Lower lobe of right lung (tissue), 2 donors: ENCODE data around the gene C1orf94. TPM values are rescaled to one million over a fixed set of nuclear protein-coding genes. Genes with fewer than 3 reads are reported as not detected.

Experiments used
- ATAC-seq, 2 donors: fragments of 200-7000 bp; cut with Tn5 transposase; one replicate each; pipeline ENCODE4 v1.9.1; 2020 to 2022; ENCODE audit warnings: mild to moderate bottlenecking in 2 of 2, moderate library complexity in 2 of 2
- DNase-seq: peaks from one replicate; pipeline ENCODE4 v3.0.0-alpha.2; 2020
- H3K27ac ChIP-seq: fragments of 200-600 bp; one replicate; pipeline ENCODE4 v1.8.0; 2022
- H3K27me3 ChIP-seq: fragments of 200-600 bp; one replicate; pipeline ENCODE4 v1.8.0; 2022; ENCODE audit warnings: low read depth
- H3K36me3 ChIP-seq: fragments of 200-600 bp; one replicate; pipeline ENCODE4 v1.8.0; 2022; ENCODE audit warnings: mild to moderate bottlenecking
- H3K4me1 ChIP-seq: fragments of 200-600 bp; one replicate; pipeline ENCODE4 v1.8.0; 2022
- H3K4me3 ChIP-seq: fragments of 200-600 bp; one replicate; pipeline ENCODE4 v1.8.0; 2022; ENCODE audit warnings: mild to moderate bottlenecking
- H3K9me3 ChIP-seq: fragments of 200-600 bp; one replicate; pipeline ENCODE4 v1.8.0; 2022
- CTCF ChIP-seq: fragments of 200-600 bp; IDR thresholded peaks from one replicate; pipeline ENCODE4 v1.8.0; 2022; ENCODE audit warnings: antibody characterized with exemption, mild to moderate bottlenecking
- intact Hi-C: fragments of 100-400 bp; cut with DNase I; formaldehyde crosslinking; loops from one replicate; pipeline ENCODE4 v1.11.0; 2022
- total RNA-seq: library from RNA; stranded (reverse); fragmentation: NEBNext Ultra II Directional; extraction: Animal tissue kit (Norgen Biotek cat#: 25700); gene quantifications from one replicate; pipeline ENCODE4 v1.2.1, GENCODE V29; 2021
- donor health status: DM: no; HTN: yes; CAD: no; lungs with severe emphysema.

Gene C1orf94
- total RNA-seq, 1 donor from 2014 or later = not detected

- peaks cover 20% of the 10 kb centered on the region for H3K4me1 ChIP-seq
- no peak overlapping the region for H3K27ac ChIP-seq
- H3K9me3 ChIP-seq = no peaks in the 10 kb centered on the region
- no peak for TF ChIP-seq CTCF
- H3K36me3 ChIP-seq = no peaks in the 10 kb centered on the region
- DNase-seq = no peak
- ATAC-seq = no peak
- peaks cover 75% of the 10 kb centered on the region for H3K27me3 ChIP-seq
- intact Hi-C loops = no loop called here
- peak overlapping the region; percentile 46 for H3K4me3 ChIP-seq
Observed at GRCh38 chr1:34165422-34165921, 11.2 kb upstream of the C1orf94 start.

- intact Hi-C loops = no loop called here
- ATAC-seq (no peak), DNase-seq (no peak)
- Histone ChIP-seq H3K4me1 (peaks cover 20% of the 10 kb centered on the region), H3K4me3 (no peak overlapping the region), H3K27ac (no peak overlapping the region), H3K9me3 (no peaks in the 10 kb centered on the region), H3K36me3 (no peaks in the 10 kb centered on the region), H3K27me3 (peaks cover 74% of the 10 kb centered on the region)
- no peak for TF ChIP-seq CTCF
Observed at GRCh38 chr1:34166191-34166624, 10.5 kb upstream of the C1orf94 start.

GRCh38 chr1:34166625-34167361 is 9.9 kb upstream of the C1orf94 start:
- DNase-seq (no peak), ATAC-seq (no peak)
- H3K4me1 ChIP-seq = peaks cover 20% of the 10 kb centered on the region
- H3K36me3 ChIP-seq = no peaks in the 10 kb centered on the region
- no peak overlapping the region for H3K27ac ChIP-seq
- H3K9me3 ChIP-seq = no peaks in the 10 kb centered on the region
- TF ChIP-seq CTCF = no peak
- H3K27me3 ChIP-seq = peaks cover 70% of the 10 kb centered on the region
- intact Hi-C loops = no loop called here
- H3K4me3 ChIP-seq = no peak overlapping the region

GRCh38 chr1:34167389-34167788 is 9.3 kb upstream of the C1orf94 start:
- DNase-seq (no peak), ATAC-seq (no peak)
- H3K27ac ChIP-seq = no peak overlapping the region
- intact Hi-C loops = no loop called here
- peaks cover 20% of the 10 kb centered on the region for H3K4me1 ChIP-seq
- H3K36me3 ChIP-seq = no peaks in the 10 kb centered on the region
- no peak overlapping the region for H3K4me3 ChIP-seq
- no peaks in the 10 kb centered on the region for H3K9me3 ChIP-seq
- peaks cover 70% of the 10 kb centered on the region for H3K27me3 ChIP-seq
- TF ChIP-seq CTCF = no peak

- no peak for DNase-seq
- H3K9me3 ChIP-seq = no peaks in the 10 kb centered on the region
- intact Hi-C loops = no loop called here
- TF ChIP-seq CTCF = no peak
- H3K4me1 ChIP-seq = no peaks in the 10 kb centered on the region
- no peak for ATAC-seq
- no peak overlapping the region for H3K27ac ChIP-seq
- H3K36me3 ChIP-seq = no peaks in the 10 kb centered on the region
- peaks cover 62% of the 10 kb centered on the region for H3K27me3 ChIP-seq
- no peak overlapping the region for H3K4me3 ChIP-seq
Observed at GRCh38 chr1:34175744-34176143, 963 bp upstream of the C1orf94 start.
